HepG2 (cell line): ENCODE measurements around the gene CTNNBL1. TPM values are rescaled to one million over a fixed set of nuclear protein-coding genes. Genes with fewer than 3 reads are reported as not detected.

Experiments used
- ATAC-seq: fragments of 200-7000 bp; cut with Tn5 transposase; 3 replicates; pipeline ENCODE4 v1.9.1; 2020; ENCODE audit warnings: mild to moderate bottlenecking, moderate library complexity
- BruUV-seq: library from RNA; stranded (reverse); fragments of 400-500 nt; replicated peaks from 2 replicates; lab custom pipeline; 2021; lab: Mats Ljungman, UMichigan
- CTCF ChIA-PET: fragments of 300-600 bp; formaldehyde crosslinking; extraction: SDS; loops from one replicate; lab custom pipeline; 2021; ENCODE audit warnings: low total read pairs, inconsistent platforms, low intra/inter-chr PET ratio; lab: Yijun Ruan, JAX
- POLR2A ChIA-PET: fragments of 350-600 bp; sonication (Branson Sonifier 250); formaldehyde crosslinking; loops from one replicate; lab custom pipeline; 2020; ENCODE audit warnings: antibody characterized with exemption, inconsistent platforms; lab: Yijun Ruan, JAX
- DNase-seq: peaks from one replicate; pipeline ENCODE4 v3.0.0-alpha.2; 2015; ENCODE audit warnings: low spot score
- FAIRE-seq: peaks from 3 replicates; lab custom pipeline; 2011; peaks lifted over from hg19 to GRCh38; lab: Jason Lieb, UNC
- H2AFZ ChIP-seq: one replicate; pipeline ENCODE4 v1.6.1; 2011; ENCODE audit warnings: low read length, inconsistent platforms
- H3K27ac ChIP-seq: fragments of 300-600 bp; 3 replicates; pipeline ENCODE4 v1.8.0; 2011; ENCODE audit warnings: mixed run types, mild to moderate bottlenecking, mixed read lengths, low read length, inconsistent platforms; ENCODE audit not compliant: insufficient read depth; ENCODE audit errors: extremely low read length
- H3K27me3 ChIP-seq, 2 experiments: fragments of 200-600 bp in 1 of 2; 2 replicates in 1 of 2; 3 replicates in 1 of 2; pipeline versions ENCODE4 v1.6.0 to v1.8.0; 2011; ENCODE audit warnings: low read length in 2 of 2, mild to moderate bottlenecking in 2 of 2, moderate library complexity in 2 of 2, inconsistent platforms in 1 of 2; ENCODE audit not compliant: insufficient read depth in 2 of 2, control insufficient read depth in 1 of 2
- H3K36me3 ChIP-seq, 2 experiments: fragments of 200-600 bp in 1 of 2; replicated peaks in 1 of 2; 2 replicates in 1 of 2; 3 replicates in 1 of 2; pipeline versions ENCODE4 v1.5.1 to v1.8.0; 2011; ENCODE audit warnings: low read length in 2 of 2, inconsistent platforms in 1 of 2; ENCODE audit not compliant: insufficient read depth in 2 of 2, control insufficient read depth in 1 of 2
- H3K4me1 ChIP-seq: 2 replicates; pipeline ENCODE4 v1.5.1; 2012; ENCODE audit warnings: low read length, inconsistent platforms; ENCODE audit not compliant: insufficient read depth
- H3K4me2 ChIP-seq: 2 replicates; pipeline ENCODE4 v1.6.0; 2011; ENCODE audit warnings: low read depth, low read length, inconsistent platforms
- H3K4me3 ChIP-seq, 3 experiments: fragments of 200-600 bp in 1 of 3; sonication (generic), shearing (Covaris generic) in 1 of 3; replicated peaks in 1 of 3; 2 replicates each; pipeline ENCODE4 v1.5.1; 2011 to 2016; ENCODE audit warnings: low read length in 3 of 3, inconsistent platforms in 2 of 3, low read depth in 2 of 3, mild to moderate bottlenecking in 2 of 3, control low read depth in 1 of 3, mixed read lengths in 1 of 3; ENCODE audit not compliant: insufficient read depth in 1 of 3
- H3K79me2 ChIP-seq: one replicate; pipeline ENCODE4 v1.6.1; 2011; ENCODE audit warnings: low read length, inconsistent platforms; ENCODE audit not compliant: insufficient read depth
- H3K9ac ChIP-seq: 2 replicates; pipeline ENCODE4 v1.6.0; 2011; ENCODE audit warnings: mild to moderate bottlenecking, low read depth, low read length, inconsistent platforms; ENCODE audit not compliant: insufficient read depth
- H3K9me3 ChIP-seq: 2 replicates; pipeline ENCODE4 v1.5.1; 2012; ENCODE audit warnings: mild to moderate bottlenecking, low read length
- H4K20me1 ChIP-seq: 2 replicates; pipeline ENCODE4 v1.6.0; 2011; ENCODE audit warnings: inconsistent platforms, mild to moderate bottlenecking, low read length, moderate library complexity; ENCODE audit not compliant: insufficient read depth
- ARNT ChIP-seq: fragments of 450-650 bp; IDR thresholded peaks from 2 replicates; pipeline ENCODE4 v1.6.1; 2017
- ATF2 ChIP-seq: sonication (generic); formaldehyde crosslinking; IDR thresholded peaks from 2 replicates; pipeline ENCODE4 v1.4.0; 2020; ENCODE audit warnings: missing genetic modification reagents
- BORCS8-MEF2B ChIP-seq: sonication (generic); formaldehyde crosslinking; IDR thresholded peaks from 2 replicates; pipeline ENCODE4 v1.8.0; 2022; ENCODE audit warnings: mild to moderate bottlenecking, missing genetic modification reagents
- BRD4 ChIP-seq: sonication (generic); formaldehyde crosslinking; IDR thresholded peaks from 2 replicates; pipeline ENCODE4 v1.4.0; 2020; ENCODE audit warnings: missing genetic modification reagents
- CEBPB ChIP-seq: IDR thresholded peaks from 2 replicates; pipeline ENCODE4 v1.6.1; 2011; ENCODE audit warnings: low read depth, low read length, improper control_type of control experiment, borderline replicate concordance
- CREB1 ChIP-seq, 2 experiments: fragments of 450-650 bp in 1 of 2; IDR thresholded peaks; 2 replicates each; pipeline ENCODE4 v1.6.1; 2016 to 2017; ENCODE audit warnings: control low read depth in 1 of 2, mild to moderate bottlenecking in 1 of 2, missing compliant biosample characterization in 1 of 2, missing genetic modification characterization in 1 of 2
- GTF2F1 ChIP-seq: fragments of 150-350 bp; IDR thresholded peaks from 2 replicates; pipeline ENCODE4 v1.6.1; 2014; ENCODE audit warnings: low read length
- HMGA1 ChIP-seq: sonication (generic); formaldehyde crosslinking; conservative IDR thresholded peaks from 2 replicates; pipeline ENCODE4 v1.4.0; 2020; ENCODE audit warnings: missing genetic modification reagents
- MIER3 ChIP-seq: IDR thresholded peaks from 2 replicates; pipeline ENCODE4 v1.6.1; 2016; ENCODE audit warnings: missing compliant biosample characterization, borderline replicate concordance
- RFX1 ChIP-seq: fragments of 450-650 bp; IDR thresholded peaks from 2 replicates; pipeline ENCODE4 v1.6.1; 2017
- TBL1XR1 ChIP-seq: fragments of 150-350 bp; IDR thresholded peaks from 2 replicates; pipeline ENCODE4 v1.6.1; 2014; ENCODE audit warnings: borderline replicate concordance, low read length; ENCODE audit not compliant: partially characterized antibody
- TFE3 ChIP-seq: IDR thresholded peaks from 2 replicates; pipeline ENCODE4 v1.6.1; 2016
- THAP8 ChIP-seq: sonication (generic); formaldehyde crosslinking; IDR thresholded peaks from 2 replicates; pipeline ENCODE4 v1.5.1; 2020; ENCODE audit warnings: missing genetic modification reagents, mild to moderate bottlenecking, borderline replicate concordance
- ZBTB34 ChIP-seq: sonication (generic); formaldehyde crosslinking; IDR thresholded peaks from 2 replicates; pipeline ENCODE4 v1.8.0; 2022; ENCODE audit warnings: mild to moderate bottlenecking, missing genetic modification reagents
- ZNF276 ChIP-seq: sonication (generic); formaldehyde crosslinking; IDR thresholded peaks from 2 replicates; pipeline ENCODE4 v1.4.0; 2020; ENCODE audit warnings: mild to moderate bottlenecking, low read depth, missing genetic modification reagents
- ZNF878 ChIP-seq: sonication (generic); formaldehyde crosslinking; IDR thresholded peaks from 2 replicates; pipeline ENCODE4 v1.8.1; 2023; ENCODE audit warnings: mild to moderate bottlenecking, missing genetic modification reagents, moderate library complexity
- ZNF883 ChIP-seq: sonication (generic); formaldehyde crosslinking; IDR thresholded peaks from 2 replicates; pipeline ENCODE4 v1.5.1; 2020; ENCODE audit warnings: mild to moderate bottlenecking, missing genetic modification reagents; ENCODE audit errors: not compliant biosample characterization
- ZNF891 ChIP-seq: sonication (generic); formaldehyde crosslinking; IDR thresholded peaks from 2 replicates; pipeline ENCODE4 v1.5.0; 2020; ENCODE audit warnings: mild to moderate bottlenecking, missing genetic modification reagents
- WGBS: methylation state at CpG from one replicate; pipeline ENCODE4 v1.1.6; 2017; ENCODE audit warnings: low lambda C conversion rate; 5-methylcytosine and 5-hydroxymethylcytosine counted together
- in situ Hi-C: cut with HindIII; loops from 2 replicates; pipeline ENCODE4 v1.10.0; 2017; ENCODE audit warnings: low pct_unique_long_range_greater_than_20kb; ENCODE audit not compliant: extremely low pct_ligation_motif_present
- intact Hi-C: fragments of 100-400 bp; cut with micrococcal nuclease; formaldehyde crosslinking; loops from one replicate; pipeline ENCODE4 v1.10.0; 2022; ENCODE audit not compliant: unreplicated experiment
- polyA plus RNA-seq, 8 experiments: library from polyadenylated mRNA; depleted of rRNA in 3 of 8; stranded (reverse) in 7 of 8; unstranded in 1 of 8; fragments of >200 nt; fragmentation: Illumina TruSeq in 4 of 8; extraction: Trizol in 4 of 8; gene quantifications; 2 replicates each; pipeline versions ENCODE4 v1.2.1 to v1.2.3, GENCODE V29; 2011 to 2016; ENCODE audit warnings: low read depth in 4 of 8, missing spikeins in 1 of 8, mixed read lengths in 1 of 8; ENCODE audit not compliant: insufficient read depth in 1 of 8
- total RNA-seq, 5 experiments: library from RNA; depleted of rRNA; stranded (reverse); fragments of >200 nt; fragmentation: Illumina TruSeq; extraction: Trizol; gene quantifications; 2 replicates each; pipeline ENCODE4 v1.2.3, GENCODE V29; 2016; ENCODE audit warnings: low read depth in 1 of 5

The CTNNBL1 gene
- total and polyA plus RNA-seq, 2 of the 13 experiments (the other 11 are each of a cell fraction or from before 2014, with no cell fraction given), result 49.3 to 94.6 TPM

- TF ChIP-seq CREB1 (IDR thresholded peaks at IDR 0.05) (no peak), CREB1 (CRISPR knock-in tag; IDR thresholded peaks at IDR 0.05) (no peak), ZNF891 (CRISPR knock-in tag) (no peak), ZNF276 (CRISPR knock-in tag) (no peak), ARNT (no peak), BRD4 (CRISPR knock-in tag) (no peak), ZNF878 (no peak), GTF2F1 (no peak), ZNF883 (CRISPR knock-in tag) (no peak), ATF2 (CRISPR knock-in tag) (no peak)
These were observed 23.5 kb upstream of the CTNNBL1 start (continued) for GRCh38 chr20:37670351-37670791.

- Histone ChIP-seq H3K79me2 (no peaks in the 10 kb centered on the region), H3K9me3 (no peaks in the 10 kb centered on the region), H3K4me2 (no peak overlapping the region), H3K4me3 (no peak overlapping the region), H3K27ac (no peak overlapping the region), H3K36me3 (no peaks in the 10 kb centered on the region), H3K9ac (no peak overlapping the region), H3K27me3 (peaks cover 0 to 5% of the 10 kb centered on the region in 2 experiments; a peak in 1 of 5 replicates), H2AFZ (no peak overlapping the region), H3K4me1 (peaks cover 41% of the 10 kb centered on the region), H4K20me1 (no peaks in the 10 kb centered on the region)
- in situ Hi-C loops (no loop called here), intact Hi-C loops (no loop called here)
- ChIA-PET CTCF (no interaction called here), POLR2A (no interaction called here)
- no peak for ATAC-seq
- DNase-seq, result no peak
- no TSS peak for BruUV-seq
- no peak for FAIRE-seq
- 69% methylated on average over 3 of the region's 3 CpGs for WGBS
- no peak for TF ChIP-seq ZBTB34 (CRISPR knock-in tag)
- TF ChIP-seq RFX1, result no peak
- TF ChIP-seq THAP8 (CRISPR knock-in tag), result no peak
- no peak for TF ChIP-seq CEBPB
- no peak for TF ChIP-seq TBL1XR1
- TF ChIP-seq MIER3 (CRISPR knock-in tag), result no peak
- TF ChIP-seq TFE3 (CRISPR knock-in tag), result no peak
- no peak for TF ChIP-seq HMGA1 (CRISPR knock-in tag)
- TF ChIP-seq BORCS8-MEF2B (CRISPR knock-in tag), result no peak
These were observed 21.7 kb upstream of the CTNNBL1 start for GRCh38 chr20:37672143-37672542.
